ENCODE results near the gene LEAP2. TPM values are rescaled to one million over a fixed set of nuclear protein-coding genes. Genes with fewer than 3 reads are reported as not detected.
A peak's percentile ranks its signal among the peaks of the same experiment; 100 is the strongest.

Gene LEAP2
- total RNA-seq, 1 experiment from 2014 or later = 2.3 TPM

DNA sequence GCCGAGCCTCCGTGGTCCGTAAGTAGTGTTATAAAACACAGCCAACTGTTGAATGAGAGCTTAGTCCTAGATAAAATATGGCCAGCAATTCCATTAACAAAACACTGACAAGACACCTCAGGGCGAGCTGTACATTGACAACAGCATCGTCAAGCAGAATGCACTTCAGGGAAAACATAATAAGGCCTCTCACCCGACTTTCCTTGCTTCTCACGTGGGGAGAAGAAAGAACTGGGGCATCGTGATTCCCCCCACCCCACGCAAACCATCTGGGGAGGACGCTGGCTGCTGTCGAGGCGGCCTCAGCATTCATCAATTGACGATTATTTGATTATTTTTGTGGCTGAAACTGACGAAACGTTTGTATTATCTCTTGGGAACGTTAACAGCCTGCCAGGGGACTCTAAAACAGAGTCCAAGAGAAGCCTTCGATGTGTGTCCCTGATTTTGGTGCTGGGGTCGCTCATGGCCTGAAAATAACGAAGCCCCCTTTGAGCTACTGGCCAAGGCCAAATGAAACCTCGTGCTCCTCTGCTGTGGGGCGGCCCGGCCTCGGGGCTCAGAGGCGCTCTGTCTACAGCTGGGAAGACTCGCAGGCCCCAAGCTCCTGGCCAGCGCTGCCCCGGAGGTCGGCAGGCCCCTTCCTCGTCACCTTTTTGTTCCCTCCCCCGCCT is 7.7 kb upstream of the LEAP2 start:
- TSS peak; percentile 88 for BruUV-seq (replicated peaks)

GRCh38 chr5:132866342-132867045 is 7.0 kb upstream of the LEAP2 start, which contains the start of the genes GDF9 and UQCRQ:
Gene GDF9 (minus strand): TSS chr5:132866469. CDS start chr5:132864533, 1,936 bp downstream.
Gene UQCRQ (plus strand): TSS chr5:132866642. CDS start chr5:132866882, 240 bp downstream.
- Mint-ChIP-seq H3K36me3 (ENCODE audit: insufficient read depth, unreplicated experiment) (peaks cover 55% of the 10 kb centered on the region), H3K9me3 (ENCODE audit: low read depth, unreplicated experiment) (no peaks in the 10 kb centered on the region), H3K27ac (ENCODE audit: unreplicated experiment) (peak within 1 kb of the TSS; percentile 93), H3K27me3 (ENCODE audit: unreplicated experiment) (no peaks in the 10 kb centered on the region), H3K4me3 (ENCODE audit: low read depth, unreplicated experiment) (peak within 1 kb of the TSS; percentile 82), H3K4me1 (ENCODE audit: low read depth, unreplicated experiment) (peaks cover 8% of the 10 kb centered on the region)
- intact Hi-C loops (cut with micrococcal nuclease; ENCODE audit: unreplicated experiment) = loop anchor here (5.0 kb wide), 1 partner anchor 479 kb away; no protein-coding TSS in a partner anchor
- no peak for TF ChIP-seq CTCF (IDR thresholded peaks at IDR 0.05; ENCODE audit: unreplicated experiment)
- BruUV-seq (replicated peaks) = no TSS peak
- CTCF ChIA-PET = interaction anchor here (0.6 to 1.6 kb wide), 8 partner anchors 9 to 340 kb away, joined by 3 to 9 read pairs (median 4); partner anchors contain the start of gene CCNI2
- DNase-seq = peak; percentile 99

More for the DNA sequence above, 7.7 kb upstream of the LEAP2 start:
- Mint-ChIP-seq H3K4me1 (ENCODE audit: low read depth, unreplicated experiment) (peaks cover 8% of the 10 kb centered on the region), H3K4me3 (ENCODE audit: low read depth, unreplicated experiment) (peak overlapping the region; percentile 82), H3K36me3 (ENCODE audit: insufficient read depth, unreplicated experiment) (peaks cover 49% of the 10 kb centered on the region), H3K27me3 (ENCODE audit: unreplicated experiment) (no peaks in the 10 kb centered on the region), H3K9me3 (ENCODE audit: low read depth, unreplicated experiment) (no peaks in the 10 kb centered on the region), H3K27ac (ENCODE audit: unreplicated experiment) (peak overlapping the region; percentile 93)
- intact Hi-C loops (cut with micrococcal nuclease; ENCODE audit: unreplicated experiment) = loop anchor here (5.0 kb wide), 1 partner anchor 479 kb away; no protein-coding TSS in a partner anchor
- no peak for DNase-seq
- CTCF ChIA-PET = interaction anchor here (0.7 to 1.6 kb wide), 6 partner anchors 8 to 339 kb away, joined by 3 to 9 read pairs (median 4); partner anchors contain the start of gene CCNI2
- no peak for TF ChIP-seq CTCF (IDR thresholded peaks at IDR 0.05; ENCODE audit: unreplicated experiment)

- Mint-ChIP-seq H3K36me3 (ENCODE audit: insufficient read depth, unreplicated experiment) (peaks cover 58% of the 10 kb centered on the region), H3K27ac (ENCODE audit: unreplicated experiment) (peak overlapping the region; percentile 93), H3K27me3 (ENCODE audit: unreplicated experiment) (no peaks in the 10 kb centered on the region), H3K4me1 (ENCODE audit: low read depth, unreplicated experiment) (peaks cover 9% of the 10 kb centered on the region), H3K4me3 (ENCODE audit: low read depth, unreplicated experiment) (peak overlapping the region; percentile 82), H3K9me3 (ENCODE audit: low read depth, unreplicated experiment) (no peaks in the 10 kb centered on the region)
- TF ChIP-seq CTCF (IDR thresholded peaks at IDR 0.05; ENCODE audit: unreplicated experiment) = no peak
- CTCF ChIA-PET = interaction anchor here (0.6 to 1.6 kb wide), 4 partner anchors 9 to 340 kb away, joined by 3 to 9 read pairs (median 4); no protein-coding TSS in a partner anchor
- no TSS peak for BruUV-seq (replicated peaks)
- DNase-seq = no peak
- intact Hi-C loops (cut with micrococcal nuclease; ENCODE audit: unreplicated experiment) = loop anchor here (5.0 kb wide), 1 partner anchor 480 kb away; no protein-coding TSS in a partner anchor
Measured at GRCh38 chr5:132867046-132867451, 6.4 kb upstream of the LEAP2 start.

GRCh38 chr5:132868754-132869153 is 4.7 kb upstream of the LEAP2 start:
- no peaks in the 10 kb centered on the region for H3K27me3 Mint-ChIP-seq (ENCODE audit: unreplicated experiment)
- peaks cover 26% of the 10 kb centered on the region for H3K4me1 Mint-ChIP-seq (ENCODE audit: low read depth, unreplicated experiment)
- H3K36me3 Mint-ChIP-seq (ENCODE audit: insufficient read depth, unreplicated experiment) = peaks cover 75% of the 10 kb centered on the region
- intact Hi-C loops (cut with micrococcal nuclease; ENCODE audit: unreplicated experiment) = loop anchor here (5.0 kb wide), 1 partner anchor 481 kb away; no protein-coding TSS in a partner anchor
- CTCF ChIA-PET = interaction anchor here (0.6 kb wide), 2 partner anchors 14 to 201 kb away, joined by 3 read pairs; no protein-coding TSS in a partner anchor
- peaks cover 4% of the 10 kb centered on the region for H3K9me3 Mint-ChIP-seq (ENCODE audit: low read depth, unreplicated experiment)
- no TSS peak for BruUV-seq (replicated peaks)
- H3K27ac Mint-ChIP-seq (ENCODE audit: unreplicated experiment) = no peak overlapping the region
- no peak for TF ChIP-seq CTCF (IDR thresholded peaks at IDR 0.05; ENCODE audit: unreplicated experiment)
- no peak overlapping the region for H3K4me3 Mint-ChIP-seq (ENCODE audit: low read depth, unreplicated experiment)
- no peak for DNase-seq

All from Calu3 (cell line).